Astrocyte (in vitro differentiated cells and primary cell): ENCODE measurements around the gene MPRIP.

Experiments
- EZH2 ChIP-seq: IDR thresholded peaks from 2 replicates; pipeline ENCODE4 v1.6.1; 2012; ENCODE audit warnings: mild to moderate bottlenecking, low read length, inconsistent platforms; ENCODE audit not compliant: insufficient read depth
- TF ChIP-seq, protein P1 (sequence below): IDR thresholded peaks from 2 replicates; pipeline ENCODE4 v1.5.1; 2011; ENCODE audit warnings: low read depth, mild to moderate bottlenecking, inconsistent platforms, low read length, moderate library complexity; ENCODE audit not compliant: insufficient read depth

- TF ChIP-seq EZH2: no peak
- TF ChIP-seq, protein P1, sequence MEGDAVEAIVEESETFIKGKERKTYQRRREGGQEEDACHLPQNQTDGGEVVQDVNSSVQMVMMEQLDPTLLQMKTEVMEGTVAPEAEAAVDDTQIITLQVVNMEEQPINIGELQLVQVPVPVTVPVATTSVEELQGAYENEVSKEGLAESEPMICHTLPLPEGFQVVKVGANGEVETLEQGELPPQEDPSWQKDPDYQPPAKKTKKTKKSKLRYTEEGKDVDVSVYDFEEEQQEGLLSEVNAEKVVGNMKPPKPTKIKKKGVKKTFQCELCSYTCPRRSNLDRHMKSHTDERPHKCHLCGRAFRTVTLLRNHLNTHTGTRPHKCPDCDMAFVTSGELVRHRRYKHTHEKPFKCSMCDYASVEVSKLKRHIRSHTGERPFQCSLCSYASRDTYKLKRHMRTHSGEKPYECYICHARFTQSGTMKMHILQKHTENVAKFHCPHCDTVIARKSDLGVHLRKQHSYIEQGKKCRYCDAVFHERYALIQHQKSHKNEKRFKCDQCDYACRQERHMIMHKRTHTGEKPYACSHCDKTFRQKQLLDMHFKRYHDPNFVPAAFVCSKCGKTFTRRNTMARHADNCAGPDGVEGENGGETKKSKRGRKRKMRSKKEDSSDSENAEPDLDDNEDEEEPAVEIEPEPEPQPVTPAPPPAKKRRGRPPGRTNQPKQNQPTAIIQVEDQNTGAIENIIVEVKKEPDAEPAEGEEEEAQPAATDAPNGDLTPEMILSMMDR: no peak
Measured at GRCh38 chr17:17232303-17232621, 190.0 kb downstream of the MPRIP start.
